H1 (cell line): ENCODE data around the gene KIF5A. TPM values are rescaled to one million over a fixed set of nuclear protein-coding genes. Genes with fewer than 3 reads are reported as not detected.

Source experiments
- CTCF ChIA-PET: fragments of 300-600 bp; sonication (Branson Sonifier 250); formaldehyde crosslinking; loops from one replicate; lab custom pipeline; 2021; ENCODE audit not compliant: partially characterized antibody; lab: Charles Lee
- POLR2A ChIA-PET: fragments of 300-600 bp; sonication (Branson Sonifier 250); formaldehyde crosslinking; loops from one replicate; lab custom pipeline; 2021; ENCODE audit warnings: inconsistent platforms; ENCODE audit not compliant: partially characterized antibody; lab: Charles Lee
- DNase-seq, 2 experiments: peaks; one replicate each; pipeline versions ENCODE4 v3.0.0 to v3.0.0-alpha.2; 2010 to 2022; ENCODE audit warnings: low spot score in 2 of 2, low read depth in 1 of 2, mixed read lengths in 1 of 2
- FAIRE-seq: peaks from 2 replicates; lab custom pipeline; 2011; peaks lifted over from hg19 to GRCh38; lab: Jason Lieb, UNC
- H2AFZ ChIP-seq: 2 replicates; pipeline ENCODE4 v1.8.1; 2012; ENCODE audit warnings: low read length, inconsistent platforms
- H2AK5ac ChIP-seq: 2 replicates; pipeline ENCODE4 v1.6.1; 2013; ENCODE audit warnings: low read depth, low read length
- H2BK120ac ChIP-seq: replicated peaks from 2 replicates; pipeline ENCODE3; 2013; ENCODE audit warnings: low read depth, low read length, inconsistent platforms
- H2BK12ac ChIP-seq: 2 replicates; pipeline ENCODE4 v1.6.1; 2013; ENCODE audit warnings: low read depth, low read length
- H2BK15ac ChIP-seq: 2 replicates; pipeline ENCODE4 v1.6.1; 2013; ENCODE audit warnings: low read length
- H2BK20ac ChIP-seq: 2 replicates; pipeline ENCODE4 v1.6.1; 2013; ENCODE audit warnings: low read length
- H2BK5ac ChIP-seq: 2 replicates; pipeline ENCODE4 v1.6.1; 2013; ENCODE audit warnings: low read depth, low read length
- H3K14ac ChIP-seq: 2 replicates; pipeline ENCODE4 v1.6.1; 2013; ENCODE audit warnings: inconsistent platforms; ENCODE audit not compliant: insufficient read length
- H3K18ac ChIP-seq: 2 replicates; pipeline ENCODE4 v1.6.1; 2013; ENCODE audit warnings: low read length; ENCODE audit errors: extremely low read depth
- H3K23ac ChIP-seq: 2 replicates; pipeline ENCODE4 v1.6.1; 2013; ENCODE audit warnings: inconsistent platforms; ENCODE audit not compliant: insufficient read length
- H3K23me2 ChIP-seq: 2 replicates; pipeline ENCODE4 v1.6.1; 2013; ENCODE audit warnings: low read depth, low read length
- H3K27ac ChIP-seq: 2 replicates; pipeline ENCODE4 v1.6.1; 2011; ENCODE audit warnings: low read depth, low read length, inconsistent platforms
- H3K27me3 ChIP-seq, 4 experiments: replicated peaks in 1 of 4; 1 replicate in 1 of 4; 2 replicates in 3 of 4; pipeline versions ENCODE4 v1.6.1 to v1.8.1; 2011 to 2013; ENCODE audit warnings: low read length in 3 of 4, mild to moderate bottlenecking in 3 of 4, inconsistent platforms in 2 of 4, mixed read lengths in 2 of 4, moderate library complexity in 1 of 4; ENCODE audit not compliant: control insufficient read depth in 3 of 4, insufficient read depth in 3 of 4; ENCODE audit errors: extremely low read depth in 1 of 4
- H3K36me3 ChIP-seq, 4 experiments: 2 replicates each; pipeline versions ENCODE4 v1.6.1 to v1.8.1; 2011 to 2013; ENCODE audit warnings: mild to moderate bottlenecking in 4 of 4, low read length in 3 of 4, moderate library complexity in 2 of 4, control low read depth in 1 of 4, inconsistent platforms in 1 of 4; ENCODE audit not compliant: insufficient read depth in 4 of 4, control insufficient read depth in 2 of 4
- H3K4ac ChIP-seq: replicated peaks from 2 replicates; pipeline ENCODE3; 2013; ENCODE audit warnings: low read length, low read depth, mixed read lengths, inconsistent platforms; ENCODE audit not compliant: insufficient read length
- H3K4me1 ChIP-seq, 4 experiments: replicated peaks in 1 of 4; 1 replicate in 1 of 4; 2 replicates in 3 of 4; pipeline versions ENCODE4 v1.6.1 to v1.8.1; 2011 to 2013; ENCODE audit warnings: low read length in 3 of 4, inconsistent platforms in 2 of 4, mixed read lengths in 1 of 4; ENCODE audit not compliant: insufficient read depth in 4 of 4, control insufficient read depth in 3 of 4
- H3K4me2 ChIP-seq, 2 experiments: 2 replicates each; pipeline versions ENCODE4 v1.6.1 to v1.8.1; 2011 to 2013; ENCODE audit warnings: low read depth in 2 of 2, low read length in 2 of 2, control low read depth in 1 of 2, inconsistent platforms in 1 of 2, mild to moderate bottlenecking in 1 of 2; ENCODE audit not compliant: insufficient read depth in 1 of 2
- H3K4me3 ChIP-seq, 4 experiments: fragments of 200-600, 300-600 bp in 1 of 4; sonication (generic), shearing (Covaris generic), sonication (Bioruptor Twin) in 1 of 4; 2 replicates each; pipeline versions ENCODE4 v1.5.1 to v1.8.1; 2011 to 2016; ENCODE audit warnings: low read length in 4 of 4, low read depth in 3 of 4, control low read depth in 2 of 4, inconsistent platforms in 2 of 4, mild to moderate bottlenecking in 2 of 4, mixed read lengths in 1 of 4, moderate library complexity in 1 of 4; ENCODE audit not compliant: insufficient read depth in 2 of 4; ENCODE audit errors: extremely low read depth in 1 of 4
- H3K56ac ChIP-seq: replicated peaks from 2 replicates; pipeline ENCODE3; 2013; ENCODE audit warnings: low read depth, mild to moderate bottlenecking, mixed read lengths, low read length, inconsistent platforms; ENCODE audit not compliant: insufficient read length
- H3K79me1 ChIP-seq: 2 replicates; pipeline ENCODE4 v1.6.1; 2013; ENCODE audit warnings: low read depth, low read length, control low read depth
- H3K79me2 ChIP-seq, 2 experiments: 2 replicates each; pipeline versions ENCODE4 v1.6.1 to v1.8.1; 2012 to 2013; ENCODE audit warnings: low read length in 2 of 2, mild to moderate bottlenecking in 2 of 2, inconsistent platforms in 1 of 2; ENCODE audit not compliant: insufficient read depth in 2 of 2, control insufficient read depth in 1 of 2
- H3K9ac ChIP-seq, 4 experiments: replicated peaks in 1 of 4; 1 replicate in 1 of 4; 2 replicates in 3 of 4; pipeline versions ENCODE4 v1.6.1 to v1.8.1; 2011 to 2013; ENCODE audit warnings: low read depth in 3 of 4, low read length in 3 of 4, control low read depth in 2 of 4, mild to moderate bottlenecking in 2 of 4, moderate library complexity in 2 of 4, inconsistent platforms in 1 of 4; ENCODE audit errors: extremely low read depth in 1 of 4
- H3K9me3 ChIP-seq, 2 experiments: 2 replicates each; pipeline versions ENCODE4 v1.6.1 to v1.8.1; 2012 to 2013; ENCODE audit warnings: mild to moderate bottlenecking in 2 of 2, moderate library complexity in 2 of 2, control low read depth in 1 of 2, inconsistent platforms in 1 of 2, low read depth in 1 of 2, low read length in 1 of 2, mixed read lengths in 1 of 2; ENCODE audit not compliant: insufficient read depth in 2 of 2
- H4K20me1 ChIP-seq, 2 experiments: replicated peaks in 1 of 2; 2 replicates each; pipeline versions ENCODE3 to v1.8.1; 2011 to 2013; ENCODE audit warnings: inconsistent platforms in 2 of 2, low read length in 2 of 2, mild to moderate bottlenecking in 1 of 2; ENCODE audit not compliant: insufficient read depth in 2 of 2, control insufficient read depth in 1 of 2
- H4K5ac ChIP-seq: 2 replicates; pipeline ENCODE4 v1.6.1; 2013; ENCODE audit warnings: low read length, low read depth, mixed read lengths, inconsistent platforms; ENCODE audit not compliant: insufficient read length
- H4K8ac ChIP-seq: 2 replicates; pipeline ENCODE4 v1.8.0; 2013; ENCODE audit warnings: mild to moderate bottlenecking, moderate library complexity, low read length, inconsistent platforms; ENCODE audit not compliant: insufficient read depth; ENCODE audit errors: extremely low read depth
- H4K91ac ChIP-seq: replicated peaks from 2 replicates; pipeline ENCODE3; 2013; ENCODE audit warnings: low read length, mixed read lengths, inconsistent platforms; ENCODE audit not compliant: insufficient read length
- CHD1 ChIP-seq: IDR thresholded peaks from 2 replicates; pipeline ENCODE4 v1.6.1; 2012; ENCODE audit warnings: low read depth, low read length, improper control_type of control experiment
- KDM4A ChIP-seq: IDR thresholded peaks from one replicate; pipeline ENCODE4 v1.7.1; 2012; ENCODE audit warnings: low read depth, mild to moderate bottlenecking, moderate library complexity, low read length, inconsistent platforms; ENCODE audit not compliant: severe bottlenecking
- POLR2A ChIP-seq, 2 experiments: IDR thresholded peaks; 1 replicate in 1 of 2; 2 replicates in 1 of 2; pipeline ENCODE4 v1.6.1; 2011; ENCODE audit warnings: low read depth in 2 of 2, low read length in 2 of 2, mild to moderate bottlenecking in 2 of 2; ENCODE audit errors: control extremely low read depth in 1 of 2
- RBBP5 ChIP-seq: IDR thresholded peaks from 2 replicates; pipeline ENCODE4 v1.7.1; 2012; ENCODE audit warnings: low read depth, mild to moderate bottlenecking, inconsistent platforms, low read length, moderate library complexity, borderline replicate concordance
- SP4 ChIP-seq: IDR thresholded peaks from 2 replicates; pipeline ENCODE4 v1.6.1; 2012; ENCODE audit warnings: low read length, inconsistent platforms
- SRF ChIP-seq: IDR thresholded peaks from 2 replicates; pipeline ENCODE4 v1.6.1; 2011; ENCODE audit warnings: mild to moderate bottlenecking, low read depth, low read length, moderate library complexity
- TCF12 ChIP-seq: IDR thresholded peaks from 2 replicates; pipeline ENCODE4 v1.6.1; 2011; ENCODE audit warnings: low read depth, mild to moderate bottlenecking, low read length
- TEAD4 ChIP-seq: IDR thresholded peaks from 2 replicates; pipeline ENCODE4 v1.6.1; 2012; ENCODE audit warnings: low read depth, low read length, inconsistent platforms, mixed read lengths
- WGBS, 2 experiments: shearing (Covaris generic) in 1 of 2; methylation state at CpG; one replicate each; pipeline versions ENCODE4 v1.1.6 to v1.1.7; 2013 to 2015; ENCODE audit warnings: low lambda C conversion rate in 2 of 2, mixed read lengths in 2 of 2, inconsistent platforms in 1 of 2, low coverage in 1 of 2, missing lambda C conversion rate in 1 of 2; ENCODE audit not compliant: insufficient replicate concordance in 2 of 2, insufficient coverage in 1 of 2, insufficient read length in 1 of 2; ENCODE audit errors: extremely low coverage in 1 of 2, missing lambda C conversion rate in 1 of 2; 5-methylcytosine and 5-hydroxymethylcytosine counted together
- polyA plus RNA-seq, 7 experiments: library from polyadenylated mRNA; depleted of rRNA in 3 of 7; stranded (reverse) in 5 of 7; unstranded in 2 of 7; fragments of >200 nt in 5 of 7; fragments of 200-250 nt in 2 of 7; gene quantifications; 1 replicate in 5 of 7; 2 replicates in 1 of 7; 4 replicates in 1 of 7; pipeline versions ENCODE4 v1.2.1 to v1.2.3, GENCODE V29; 2011 to 2013; ENCODE audit warnings: missing spikeins in 2 of 7, mixed read lengths in 2 of 7
- total RNA-seq: library from RNA; stranded (reverse); fragmentation: NEBNext Ultra II Directional; extraction: Animal tissue kit (Norgen Biotek cat#: 25700); gene quantifications from 2 replicates; pipeline ENCODE4 v1.2.1, GENCODE V29; 2021
- TF ChIP-seq, protein P1 (sequence below), 3 experiments: IDR thresholded peaks; 1 replicate in 2 of 3; 2 replicates in 1 of 3; pipeline versions ENCODE4 v1.5.1 to v1.6.1; 2011; ENCODE audit warnings: low read length in 3 of 3, mild to moderate bottlenecking in 3 of 3, inconsistent platforms in 2 of 3, low read depth in 1 of 3, moderate library complexity in 1 of 3; ENCODE audit not compliant: insufficient read depth in 1 of 3; ENCODE audit errors: control extremely low read depth in 1 of 3

Gene KIF5A
- total and polyA plus RNA-seq, 2 of the 8 experiments (the other 6 are each of a cell fraction or from before 2014, with no cell fraction given), result 10.7 to 21.9 TPM

GRCh38 chr12:57583008-57583831 is 33.4 kb downstream of the KIF5A start:
- Histone ChIP-seq H3K4me1 (no peaks in the 10 kb centered on the region), H3K23me2 (no peaks in the 10 kb centered on the region), H3K79me2 (no peaks in the 10 kb centered on the region), H2BK5ac (no peak overlapping the region), H3K9ac (no peak overlapping the region), H3K14ac (no peak overlapping the region), H3K27me3 (no peaks in the 10 kb centered on the region), H3K56ac (no peak overlapping the region), H4K8ac (no peak overlapping the region), H2BK12ac (no peak overlapping the region; the same call in 1 of the 2 replicates), H4K20me1 (peaks cover 4 to 5% of the 10 kb centered on the region in 2 experiments), H3K23ac (no peak overlapping the region), H3K36me3 (peaks cover 8 to 38% (median 16%) of the 10 kb centered on the region in 4 experiments; a peak in 7 of 8 replicates), H3K18ac (no peak overlapping the region), H3K4me3 (no peak overlapping the region), H4K5ac (no peak overlapping the region), H2AFZ (no peak overlapping the region), H2AK5ac (no peak overlapping the region), H2BK20ac (no peak overlapping the region), H2BK15ac (no peak overlapping the region), H2BK120ac (no peak overlapping the region), H3K9me3 (no peaks in the 10 kb centered on the region), H3K79me1 (no peaks in the 10 kb centered on the region), H3K27ac (no peak overlapping the region), H3K4ac (no peak overlapping the region), H3K4me2 (no peak overlapping the region), H4K91ac (no peak overlapping the region)
- 72% methylated on average over 13 of the region's 13 CpGs; no CpG with 5 or more reads in 1 of the 2 experiments for WGBS, 2 experiments
- FAIRE-seq (peak; percentile 76), DNase-seq (peak; percentile 25 to 76)
- ChIA-PET POLR2A (interaction anchor here (0.6 to 1.6 kb wide), 13 partner anchors 10 to 331 kb away, joined by 3 to 9 read pairs (median 3); partner anchors contain the start of genes ARHGEF25, B4GALNT1 and TSPAN31), CTCF (interaction anchor here (0.6 to 7.8 kb wide), 44 partner anchors 8 to 536 kb away, joined by 3 to 201 read pairs (median 5); partner anchors contain the start of genes ARHGEF25, B4GALNT1, DTX3 and TSPAN31)
- TF ChIP-seq POLR2A (IDR thresholded peaks at IDR 0.05; ENCODE audit: control extremely low read depth in 1 of 2, low read depth in 2 of 2, low read length in 2 of 2) (no peak), SRF (no peak), SP4 (0 out of 2 replicates have a peak, but pooled peaks have one; percentile 47), TEAD4 (no peak), KDM4A (no peak), TCF12 (0 out of 2 replicates have a peak, but pooled peaks have one; percentile 18), CHD1 (no peak), RBBP5 (no peak)
- TF ChIP-seq, protein P1, sequence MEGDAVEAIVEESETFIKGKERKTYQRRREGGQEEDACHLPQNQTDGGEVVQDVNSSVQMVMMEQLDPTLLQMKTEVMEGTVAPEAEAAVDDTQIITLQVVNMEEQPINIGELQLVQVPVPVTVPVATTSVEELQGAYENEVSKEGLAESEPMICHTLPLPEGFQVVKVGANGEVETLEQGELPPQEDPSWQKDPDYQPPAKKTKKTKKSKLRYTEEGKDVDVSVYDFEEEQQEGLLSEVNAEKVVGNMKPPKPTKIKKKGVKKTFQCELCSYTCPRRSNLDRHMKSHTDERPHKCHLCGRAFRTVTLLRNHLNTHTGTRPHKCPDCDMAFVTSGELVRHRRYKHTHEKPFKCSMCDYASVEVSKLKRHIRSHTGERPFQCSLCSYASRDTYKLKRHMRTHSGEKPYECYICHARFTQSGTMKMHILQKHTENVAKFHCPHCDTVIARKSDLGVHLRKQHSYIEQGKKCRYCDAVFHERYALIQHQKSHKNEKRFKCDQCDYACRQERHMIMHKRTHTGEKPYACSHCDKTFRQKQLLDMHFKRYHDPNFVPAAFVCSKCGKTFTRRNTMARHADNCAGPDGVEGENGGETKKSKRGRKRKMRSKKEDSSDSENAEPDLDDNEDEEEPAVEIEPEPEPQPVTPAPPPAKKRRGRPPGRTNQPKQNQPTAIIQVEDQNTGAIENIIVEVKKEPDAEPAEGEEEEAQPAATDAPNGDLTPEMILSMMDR (IDR thresholded peaks at IDR 0.05; ENCODE audit: control extremely low read depth in 1 of 3, insufficient read depth in 1 of 3, low read depth in 1 of 3, low read length in 3 of 3), result peak; percentile 71 to 99 (median 97)
